H1 (cell line): ENCODE data around the gene MRPL40. TPM values are rescaled to one million over a fixed set of nuclear protein-coding genes. Genes with fewer than 3 reads are reported as not detected.
A peak's percentile ranks its signal among the peaks of the same experiment; 100 is the strongest.

Experiments used
- ASH2L ChIP-seq: fragments of 200-600, 300-600 bp; sonication (generic); IDR thresholded peaks from one replicate; pipeline ENCODE4 v1.7.1; 2017; ENCODE audit warnings: low read length
- CBX5 ChIP-seq: fragments of 300-800, 300-1000 bp; sonication (generic); IDR thresholded peaks from 2 replicates; pipeline ENCODE4 v1.7.1; 2016; ENCODE audit warnings: antibody characterized with exemption, low read length, low read depth
- CHD2 ChIP-seq: IDR thresholded peaks from 2 replicates; pipeline ENCODE4 v1.6.1; 2012; ENCODE audit warnings: low read length, improper control_type of control experiment
- EGR1 ChIP-seq: IDR thresholded peaks from 2 replicates; pipeline ENCODE4 v1.6.1; 2011; ENCODE audit warnings: low read depth, low read length, borderline replicate concordance
- EZH2 ChIP-seq: fragments of 200-600 bp; sonication (generic); IDR thresholded peaks from 2 replicates; pipeline ENCODE4 v1.7.1; 2012; ENCODE audit warnings: low read depth, mild to moderate bottlenecking, moderate library complexity, low read length, inconsistent platforms; ENCODE audit not compliant: severe bottlenecking
- FOSL1 ChIP-seq: IDR thresholded peaks from 2 replicates; pipeline ENCODE4 v1.6.1; 2011; ENCODE audit warnings: mild to moderate bottlenecking, low read depth, low read length, moderate library complexity; ENCODE audit not compliant: insufficient read depth
- GABPA ChIP-seq: IDR thresholded peaks from 2 replicates; pipeline ENCODE4 v1.6.1; 2011; ENCODE audit warnings: mild to moderate bottlenecking, low read length, moderate library complexity, borderline replicate concordance; ENCODE audit not compliant: insufficient read depth
- HDAC2 ChIP-seq, 2 experiments: fragments of 300-600 bp in 1 of 2; sonication (generic) in 1 of 2; IDR thresholded peaks; 2 replicates each; pipeline ENCODE4 v1.6.1; 2011 to 2012; ENCODE audit warnings: low read depth in 2 of 2, low read length in 2 of 2, mild to moderate bottlenecking in 2 of 2, moderate library complexity in 2 of 2, borderline replicate concordance in 1 of 2, inconsistent platforms in 1 of 2
- KDM5A ChIP-seq: fragments of 200-600 bp; IDR thresholded peaks from 2 replicates; pipeline ENCODE4 v1.7.1; 2012; ENCODE audit warnings: mild to moderate bottlenecking, low read length, inconsistent platforms, mixed read lengths
- MAFK ChIP-seq: IDR thresholded peaks from 2 replicates; pipeline ENCODE4 v1.6.1; 2012; ENCODE audit warnings: low read depth, mild to moderate bottlenecking, improper control_type of control experiment, low read length
- PHF8 ChIP-seq: fragments of 200-600 bp; sonication (generic); conservative IDR thresholded peaks from 2 replicates; pipeline ENCODE4 v1.7.1; 2012; ENCODE audit warnings: low read depth, mild to moderate bottlenecking, inconsistent platforms, low read length, moderate library complexity
- POLR2A ChIP-seq, 2 experiments: IDR thresholded peaks; 1 replicate in 1 of 2; 2 replicates in 1 of 2; pipeline ENCODE4 v1.6.1; 2011; ENCODE audit warnings: low read depth in 2 of 2, low read length in 2 of 2, mild to moderate bottlenecking in 2 of 2; ENCODE audit errors: control extremely low read depth in 1 of 2
- RBBP5 ChIP-seq: IDR thresholded peaks from 2 replicates; pipeline ENCODE4 v1.7.1; 2012; ENCODE audit warnings: low read depth, mild to moderate bottlenecking, inconsistent platforms, low read length, moderate library complexity, borderline replicate concordance
- RNF2 ChIP-seq: fragments of 200-900, 300-1000 bp; sonication (generic); IDR thresholded peaks from 2 replicates; pipeline ENCODE4 v1.7.1; 2016; ENCODE audit warnings: borderline replicate concordance, low read depth, mild to moderate bottlenecking, antibody characterized with exemption, low read length; ENCODE audit not compliant: poor library complexity, severe bottlenecking; ENCODE audit errors: missing control alignments
- RXRA ChIP-seq: IDR thresholded peaks from 2 replicates; pipeline ENCODE4 v1.6.1; 2011; ENCODE audit warnings: low read depth, mild to moderate bottlenecking, low read length, moderate library complexity; ENCODE audit not compliant: insufficient read depth
- SIX5 ChIP-seq: IDR thresholded peaks from 2 replicates; pipeline ENCODE4 v1.6.1; 2011; ENCODE audit warnings: mild to moderate bottlenecking, low read depth, low read length
- SP1 ChIP-seq: IDR thresholded peaks from 2 replicates; pipeline ENCODE4 v1.6.1; 2011; ENCODE audit warnings: low read depth, low read length
- SP2 ChIP-seq: IDR thresholded peaks from 2 replicates; pipeline ENCODE4 v1.6.1; 2012; ENCODE audit warnings: mild to moderate bottlenecking, low read length, inconsistent platforms
- SP4 ChIP-seq: IDR thresholded peaks from 2 replicates; pipeline ENCODE4 v1.6.1; 2012; ENCODE audit warnings: low read length, inconsistent platforms
- SRF ChIP-seq: IDR thresholded peaks from 2 replicates; pipeline ENCODE4 v1.6.1; 2011; ENCODE audit warnings: mild to moderate bottlenecking, low read depth, low read length, moderate library complexity
- TAF1 ChIP-seq: IDR thresholded peaks from 2 replicates; pipeline ENCODE4 v1.6.1; 2011; ENCODE audit warnings: mild to moderate bottlenecking, low read depth, low read length
- TAF7 ChIP-seq: optimal IDR thresholded peaks from 2 replicates; pipeline ENCODE3; 2011; ENCODE audit warnings: low read depth, mild to moderate bottlenecking, inconsistent platforms, low read length, moderate library complexity, borderline replicate concordance
- TBP ChIP-seq: IDR thresholded peaks from 2 replicates; pipeline ENCODE4 v1.6.1; 2011; ENCODE audit warnings: low read depth, low read length, improper control_type of control experiment
- USF2 ChIP-seq: IDR thresholded peaks from 2 replicates; pipeline ENCODE4 v1.6.1; 2011; ENCODE audit warnings: low read length, improper control_type of control experiment
- ZNF274 ChIP-seq: IDR thresholded peaks from 2 replicates; pipeline ENCODE4 v1.7.0; 2012; ENCODE audit warnings: low read length, borderline replicate concordance; ENCODE audit errors: extremely low read depth
- polyA plus RNA-seq, 7 experiments: library from polyadenylated mRNA; depleted of rRNA in 3 of 7; stranded (reverse) in 5 of 7; unstranded in 2 of 7; fragments of >200 nt in 5 of 7; fragments of 200-250 nt in 2 of 7; gene quantifications; 1 replicate in 5 of 7; 2 replicates in 1 of 7; 4 replicates in 1 of 7; pipeline versions ENCODE4 v1.2.1 to v1.2.3, GENCODE V29; 2011 to 2013; ENCODE audit warnings: missing spikeins in 2 of 7, mixed read lengths in 2 of 7
- total RNA-seq: library from RNA; stranded (reverse); fragmentation: NEBNext Ultra II Directional; extraction: Animal tissue kit (Norgen Biotek cat#: 25700); gene quantifications from 2 replicates; pipeline ENCODE4 v1.2.1, GENCODE V29; 2021

The MRPL40 gene
- total and polyA plus RNA-seq, 2 of the 8 experiments (the other 6 are each of a cell fraction or from before 2014, with no cell fraction given): 12.4 to 14.5 TPM

- TF ChIP-seq ASH2L: peak; percentile 24
- TF ChIP-seq SP1: no peak
- no peak for TF ChIP-seq CBX5
- no peak for TF ChIP-seq SP4
- no peak for TF ChIP-seq GABPA
- TF ChIP-seq PHF8: peak; percentile 31; the same call in 1 of the 2 replicates
- no peak for TF ChIP-seq MAFK
- no peak for TF ChIP-seq EGR1
- TF ChIP-seq EZH2: no peak
- peak; percentile 54 for TF ChIP-seq TAF1
- no peak for TF ChIP-seq ZNF274
- TF ChIP-seq SIX5: no peak
- TF ChIP-seq TBP: peak; percentile 47
- TF ChIP-seq RXRA: no peak
- TF ChIP-seq SP2: no peak
- no peak for TF ChIP-seq FOSL1
- no peak for TF ChIP-seq CHD2
- no peak for TF ChIP-seq TAF7
- TF ChIP-seq RBBP5: no peak
- TF ChIP-seq HDAC2 (IDR thresholded peaks at IDR 0.05; ENCODE audit: borderline replicate concordance in 1 of 2, low read depth in 2 of 2, low read length in 2 of 2): no peak; a peak in 1 of 4 replicates
- TF ChIP-seq USF2: no peak
- TF ChIP-seq SRF: no peak
- TF ChIP-seq KDM5A: no peak
- TF ChIP-seq RNF2: no peak
- peak in 1 of 2 experiments; percentile 19; a peak in 2 of 3 replicates for TF ChIP-seq POLR2A (IDR thresholded peaks at IDR 0.05; ENCODE audit: control extremely low read depth in 1 of 2, low read depth in 2 of 2, low read length in 2 of 2)
These were observed 1.3 kb upstream of the MRPL40 start (continued) for GRCh38 chr22:19430890-19431541.
